HG03575 (cell line): Measurements from ENCODE around the gene IL1R1.

Experiments
- ATAC-seq: cut with Tn5 transposase; IDR thresholded peaks from one replicate; pipeline ENCODE4 v1.9.1; 2021; ENCODE audit not compliant: unreplicated experiment, insufficient number of reproducible peaks, low FRiP score; ENCODE audit errors: extremely low read depth

The IL1R1 gene

DNA sequence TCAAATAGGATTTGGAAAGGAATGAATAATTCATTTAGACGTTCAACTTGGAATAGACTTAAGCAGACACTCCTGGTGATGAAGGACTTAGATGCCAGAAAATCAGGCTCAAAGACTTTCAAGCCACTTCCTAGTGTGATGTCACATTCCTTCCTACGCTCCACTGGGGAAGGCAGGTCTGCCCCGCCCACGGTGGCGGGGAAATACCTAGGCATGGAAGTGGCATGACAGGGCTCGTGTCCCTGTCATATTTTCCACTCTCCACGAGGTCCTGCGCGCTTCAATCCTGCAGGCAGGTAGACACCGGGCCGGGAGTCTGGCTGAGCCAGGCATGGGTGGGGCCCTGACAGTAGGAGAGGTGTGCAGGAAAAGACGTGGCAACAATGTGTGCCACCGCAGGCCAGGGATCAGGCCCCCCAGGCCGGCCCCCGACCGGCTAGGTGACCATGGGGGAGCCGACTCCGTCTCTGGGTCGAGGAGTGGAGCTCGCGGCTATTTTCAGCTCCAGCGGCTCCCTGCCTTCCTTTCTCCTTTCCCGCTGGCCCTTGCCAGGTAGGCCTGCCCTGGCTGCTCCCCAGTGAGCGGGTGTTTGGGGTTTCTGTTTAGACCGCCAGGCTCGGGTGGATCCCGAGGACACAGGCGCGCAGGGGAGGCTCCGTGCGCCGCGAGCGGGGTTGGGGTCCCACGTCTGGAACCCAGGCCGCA, 44.4 kb downstream of the IL1R1 start, which contains the start of gene IL1RL2:
Gene IL1RL2, plus strand, starts transcription at position 233 of the 705 bp plus-strand sequence. CDS start 845 bp downstream, outside the sequence.
- no peak for ATAC-seq

DNA sequence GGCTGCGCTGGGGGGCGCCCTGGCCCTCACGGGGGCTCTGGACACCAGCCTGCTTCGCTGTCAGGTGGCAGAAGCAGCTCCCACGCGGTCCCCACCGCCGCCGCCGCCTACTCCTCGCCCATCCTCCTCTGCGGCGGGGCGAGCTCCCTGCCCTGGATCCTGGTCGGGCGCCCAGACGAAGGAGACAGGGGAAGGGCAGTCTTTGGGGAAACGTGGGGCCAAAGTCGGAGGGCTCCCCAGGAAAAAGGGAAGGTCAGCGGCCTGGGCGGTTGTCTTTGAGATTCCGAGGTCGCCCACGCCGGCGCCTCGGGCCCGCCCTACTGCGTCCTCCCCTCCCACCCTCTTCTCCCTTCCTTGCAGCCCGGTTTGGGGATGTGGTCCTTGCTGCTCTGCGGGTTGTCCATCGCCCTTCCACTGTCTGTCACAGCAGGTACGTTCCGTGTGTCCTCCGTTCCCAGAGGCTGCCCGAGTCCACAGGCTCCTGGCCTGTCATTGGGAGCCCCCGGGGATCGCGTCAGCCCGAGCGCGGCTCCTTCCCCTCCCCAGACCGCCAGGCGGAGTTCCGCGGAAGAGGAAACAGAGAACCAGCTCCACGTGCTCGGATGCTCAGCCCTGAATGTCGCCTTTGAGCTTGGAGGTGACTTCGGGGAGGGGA, 45.1 kb downstream of the IL1R1 start:
- ATAC-seq: no peak

DNA sequence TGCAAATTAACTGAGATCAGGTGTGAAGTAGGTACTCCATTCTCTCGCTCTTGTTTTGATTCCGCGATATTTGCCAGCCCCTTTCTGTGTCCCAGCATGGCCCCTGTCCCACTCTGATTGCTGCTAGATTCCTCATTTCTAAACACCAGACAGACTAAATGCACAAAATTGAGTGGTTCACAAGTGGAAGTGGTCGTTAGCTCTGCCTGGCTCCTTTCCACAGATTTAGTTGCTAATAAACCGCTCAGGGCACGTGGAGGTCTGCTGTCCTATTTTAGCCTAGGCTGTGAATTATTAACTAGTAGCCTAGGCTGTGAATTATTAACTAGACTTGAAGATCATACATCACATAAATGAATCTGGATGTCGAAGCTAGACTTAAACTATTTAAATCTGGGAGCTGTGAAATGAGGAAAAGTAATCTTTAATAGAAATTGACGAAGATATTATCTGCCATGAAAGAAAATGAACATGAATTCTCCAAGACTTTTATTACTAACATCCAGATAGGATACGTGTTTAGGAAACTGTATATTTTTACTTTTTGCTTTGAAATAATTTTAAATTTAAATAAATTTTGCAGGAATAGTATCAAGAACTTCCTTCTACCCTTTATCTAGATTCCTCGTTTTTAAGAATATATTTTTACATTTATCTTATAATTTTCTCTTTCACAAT, 48.0 kb downstream of the IL1R1 start:
- ATAC-seq: no peak

- ATAC-seq: no peak
These were observed 49.0 kb downstream of the IL1R1 start for GRCh38 chr2:102191501-102191900.

DNA sequence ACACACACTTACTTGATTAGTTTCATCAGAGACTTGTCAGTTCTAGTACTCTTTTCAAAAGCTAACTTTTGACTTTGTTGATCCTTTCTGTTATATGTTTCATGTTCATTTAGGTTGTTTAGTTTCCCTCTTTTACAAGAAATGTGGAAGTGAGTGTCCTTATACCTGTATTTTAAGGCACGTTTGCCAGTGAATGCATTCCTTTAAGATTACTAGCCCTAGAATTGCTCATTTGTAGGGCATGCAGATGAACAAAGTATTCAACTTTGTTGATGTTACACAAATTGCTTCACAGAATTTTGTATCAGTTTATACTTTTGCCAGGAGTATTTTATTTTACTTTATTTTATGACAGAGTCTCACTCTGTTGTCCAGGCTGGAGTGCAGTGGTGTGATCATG, 50.5 kb downstream of the IL1R1 start:
- no peak for ATAC-seq

- no peak for ATAC-seq
These were observed 52.2 kb downstream of the IL1R1 start for GRCh38 chr2:102194609-102195268.

- ATAC-seq: no peak
These were observed 55.0 kb downstream of the IL1R1 start for GRCh38 chr2:102197389-102198137.

- no peak for ATAC-seq
These were observed 58.0 kb downstream of the IL1R1 start for GRCh38 chr2:102200539-102200938.

DNA sequence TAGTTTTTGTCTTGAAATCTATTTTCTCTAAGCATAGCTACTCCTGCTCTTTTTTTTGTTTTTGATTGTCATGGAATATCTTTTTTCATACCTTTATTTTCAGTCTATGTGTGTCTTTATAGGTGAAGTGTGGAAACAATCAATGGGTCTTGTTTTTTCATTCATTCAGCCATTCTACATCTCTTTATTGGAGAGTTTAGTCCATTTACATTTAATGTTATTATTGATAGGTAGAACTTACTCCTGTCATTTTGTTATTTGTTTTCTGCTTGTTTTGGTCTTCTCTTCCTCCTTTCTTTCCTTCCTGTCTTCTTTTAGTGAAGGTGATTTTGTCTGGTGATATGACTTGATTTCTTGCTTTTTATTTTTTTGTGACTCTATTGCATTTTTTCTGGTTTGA, 62.1 kb downstream of the IL1R1 start:
- no peak for ATAC-seq

GRCh38 chr2:102206666-102207341, 64.3 kb downstream of the IL1R1 start:
- ATAC-seq: no peak

DNA sequence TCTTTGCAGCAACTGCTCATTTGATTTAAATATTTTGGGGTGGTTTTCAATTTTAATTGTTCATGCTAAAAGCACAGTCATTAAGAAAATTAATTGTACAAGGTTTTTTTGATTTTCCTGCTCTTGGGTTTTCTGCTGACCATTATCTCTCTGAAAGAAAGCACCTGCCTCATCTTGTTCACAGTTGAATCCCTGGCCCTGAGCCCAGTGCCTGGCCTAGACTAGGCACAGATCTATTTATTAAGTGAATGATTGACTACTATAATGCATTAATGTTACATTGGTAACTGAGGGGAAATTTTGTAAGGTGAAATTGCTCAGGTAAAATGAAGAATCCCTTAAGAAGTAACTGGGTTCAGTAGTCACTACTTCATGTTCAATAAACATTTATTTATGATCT, 66.2 kb downstream of the IL1R1 start:
- no peak for ATAC-seq

DNA sequence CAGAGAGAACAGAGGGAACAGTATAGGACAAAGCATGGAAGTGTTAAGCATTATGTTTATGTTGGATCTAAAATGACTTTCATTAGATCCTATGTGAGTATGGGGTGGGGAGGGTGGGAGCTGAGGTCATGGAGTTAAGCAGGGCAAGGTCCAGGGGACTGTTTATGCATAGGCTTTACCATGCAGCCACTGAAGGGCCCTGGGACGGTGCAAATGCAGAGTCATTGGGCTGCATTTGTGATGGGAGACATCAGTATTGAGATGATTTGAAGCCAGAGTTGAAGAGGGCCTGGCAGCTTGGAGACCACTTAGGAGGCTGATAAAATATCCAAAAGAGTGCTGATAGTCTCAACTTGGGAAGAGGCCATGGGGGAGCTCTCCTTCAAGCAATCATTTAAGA, 66.9 kb downstream of the IL1R1 start:
- ATAC-seq: no peak

DNA sequence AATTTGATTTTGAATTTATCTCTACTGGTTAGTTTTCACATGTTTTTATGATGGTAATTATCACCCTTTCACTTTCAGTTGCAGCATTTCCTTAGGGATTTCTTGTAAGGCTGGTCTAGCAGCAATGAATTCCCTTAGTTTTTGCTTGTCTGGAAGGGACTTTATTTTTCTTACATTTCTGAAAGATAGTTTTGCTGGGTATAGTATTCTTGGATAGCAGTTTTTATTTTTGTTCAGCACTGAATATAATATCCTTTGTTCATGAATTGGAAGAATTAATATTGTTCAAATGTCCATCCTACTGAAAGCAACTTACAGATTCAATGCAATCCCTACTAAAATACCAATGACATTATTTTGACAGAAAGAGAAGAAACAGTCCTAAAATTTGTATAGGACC, 74.5 kb downstream of the IL1R1 start:
- no peak for ATAC-seq

- no peak for ATAC-seq
These were observed 82.5 kb downstream of the IL1R1 start for GRCh38 chr2:102224824-102225739.

DNA sequence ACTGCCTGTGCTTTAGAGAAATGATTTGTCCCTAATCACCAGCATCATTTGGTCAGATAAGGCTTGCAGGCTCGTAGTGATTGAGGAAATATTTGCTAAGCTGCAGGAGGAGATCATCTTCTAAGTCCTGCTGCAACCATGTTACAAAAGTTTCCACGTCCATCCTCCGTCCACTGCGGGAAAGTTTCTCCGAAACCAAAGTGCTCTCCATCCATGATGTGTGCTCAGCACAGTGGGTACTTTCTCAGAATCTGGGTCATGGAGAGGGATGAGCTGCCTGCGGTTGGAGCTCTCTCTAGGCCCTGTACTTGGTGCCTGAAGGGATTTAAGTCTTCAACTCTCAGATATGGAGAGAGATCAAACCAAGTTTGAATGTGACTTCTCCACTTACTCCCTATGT, 83.6 kb downstream of the IL1R1 start:
- no peak for ATAC-seq

DNA sequence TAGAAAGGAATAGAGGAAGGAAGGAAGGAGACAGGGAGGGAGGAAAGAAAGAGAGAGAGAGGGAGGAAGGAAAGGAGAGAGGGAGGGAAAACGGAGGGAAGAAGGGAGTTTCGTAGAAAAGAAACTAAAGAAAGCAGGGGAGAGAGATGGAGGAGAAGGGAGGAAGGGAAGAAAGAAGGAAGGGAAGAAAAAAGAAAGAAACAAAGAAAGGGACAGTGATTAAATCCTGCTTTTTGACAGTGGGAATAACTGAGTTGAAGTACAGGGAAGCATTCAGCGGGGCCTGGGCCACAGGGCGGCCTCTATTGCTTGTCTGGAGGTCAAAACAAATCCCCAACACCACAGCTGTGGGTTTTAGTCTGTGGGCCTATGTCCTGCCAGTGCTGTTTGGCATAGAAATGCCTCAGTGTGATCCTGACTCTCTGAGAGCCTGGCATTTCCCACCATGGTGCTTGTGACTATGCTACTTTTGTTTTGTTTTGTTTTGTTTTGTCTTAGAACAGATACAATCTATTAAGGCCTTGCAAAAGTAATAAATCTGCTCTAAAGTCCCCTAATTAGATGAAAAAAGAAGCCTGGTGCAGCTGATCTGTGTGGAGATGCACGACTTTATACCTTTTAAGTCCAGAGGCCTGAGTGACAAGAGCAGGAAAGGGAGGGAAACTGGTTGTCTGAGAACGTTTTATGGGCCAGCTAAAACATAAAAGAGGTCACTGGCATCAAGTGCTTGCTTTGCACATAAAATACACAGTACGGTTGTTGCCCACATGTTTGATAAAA, 84.3 kb downstream of the IL1R1 start:
- ATAC-seq: no peak
